Endothelial cell of umbilical vein (primary cell): ENCODE measurements around the gene TXK.

ENCODE experiments used
- CTCF ChIP-seq, 2 donors: IDR thresholded peaks; 1 replicate in 1 of 2; 2 replicates in 1 of 2; pipeline ENCODE4 v1.5.1; 2011; ENCODE audit warnings: low read length in 2 of 2, mild to moderate bottlenecking in 2 of 2, moderate library complexity in 2 of 2, control low read depth in 1 of 2, inconsistent platforms in 1 of 2, low read depth in 1 of 2; ENCODE audit not compliant: insufficient read depth in 1 of 2; ENCODE audit errors: extremely low read depth in 1 of 2
- EZH2 ChIP-seq: IDR thresholded peaks from 2 replicates; pipeline ENCODE4 v1.6.1; 2012; ENCODE audit warnings: borderline replicate concordance, low read depth, mild to moderate bottlenecking, moderate library complexity, low read length, inconsistent platforms; ENCODE audit not compliant: severe bottlenecking
- GATA2 ChIP-seq: IDR thresholded peaks from 2 replicates; pipeline ENCODE4 v1.7.0; 2011; ENCODE audit warnings: low read depth, mild to moderate bottlenecking, moderate library complexity, mixed read lengths, low read length; ENCODE audit not compliant: insufficient read length, insufficient read depth
- MAX ChIP-seq: IDR thresholded peaks from 2 replicates; pipeline ENCODE4 v1.6.1; 2011; ENCODE audit not compliant: insufficient read depth, insufficient read length
- POLR2A ChIP-seq: IDR thresholded peaks from 2 replicates; pipeline ENCODE4 v1.6.1; 2012; ENCODE audit warnings: low read depth, mild to moderate bottlenecking, control low read depth, low read length

- TF ChIP-seq CTCF (IDR thresholded peaks at IDR 0.05; ENCODE audit: extremely low read depth in 1 of 2, insufficient read depth in 1 of 2, low read depth in 1 of 2, low read length in 2 of 2) (no peak), EZH2 (no peak), POLR2A (no peak), GATA2 (no peak), MAX (no peak)
These were observed 83.0 kb downstream of the TXK start for GRCh38 chr4:48051078-48051477.
